ENCODE data around the gene CD302.

The CD302 gene

GRCh38 chr2:159773886-159774285 is 24.1 kb downstream of the CD302 start:
- no peak overlapping the region for H3K9ac ChIP-seq (ENCODE audit: low read length)
- no peaks in the 10 kb centered on the region for H3K9me3 ChIP-seq (ENCODE audit: low read length)
- H3K4me3 ChIP-seq (ENCODE audit: low read depth in 1 of 2, low read length in 2 of 2), result no peak overlapping the region
- H3K36me3 ChIP-seq (ENCODE audit: insufficient read depth, low read length), result peaks cover 6% of the 10 kb centered on the region
- no peaks in the 10 kb centered on the region for H3K4me1 ChIP-seq (ENCODE audit: insufficient read depth, low read length)
- H3K27ac ChIP-seq (ENCODE audit: low read depth, low read length), result no peak overlapping the region
- H3K27me3 ChIP-seq (ENCODE audit: control insufficient read depth in 1 of 2, insufficient read depth in 2 of 2, low read length in 2 of 2), result no peaks in the 10 kb centered on the region

GRCh38 chr2:159773426-159773825 is 24.6 kb downstream of the CD302 start:
- Histone ChIP-seq H3K4me1 (ENCODE audit: insufficient read depth, low read length) (no peaks in the 10 kb centered on the region), H3K27ac (ENCODE audit: low read depth, low read length) (no peak overlapping the region), H3K4me3 (ENCODE audit: low read depth in 1 of 2, low read length in 2 of 2) (no peak overlapping the region), H3K9ac (ENCODE audit: low read length) (no peak overlapping the region), H3K9me3 (ENCODE audit: low read length) (no peaks in the 10 kb centered on the region), H3K27me3 (ENCODE audit: control insufficient read depth in 1 of 2, insufficient read depth in 2 of 2, low read length in 2 of 2) (no peaks in the 10 kb centered on the region), H3K36me3 (ENCODE audit: insufficient read depth, low read length) (peaks cover 7% of the 10 kb centered on the region)

GRCh38 chr2:159769147-159769546 is 28.9 kb downstream of the CD302 start:
- Histone ChIP-seq H3K36me3 (ENCODE audit: insufficient read depth, low read length) (peaks cover 14% of the 10 kb centered on the region), H3K9me3 (ENCODE audit: low read length) (no peaks in the 10 kb centered on the region), H3K27ac (ENCODE audit: low read depth, low read length) (no peak overlapping the region), H3K4me1 (ENCODE audit: insufficient read depth, low read length) (no peaks in the 10 kb centered on the region), H3K9ac (ENCODE audit: low read length) (no peak overlapping the region), H3K27me3 (ENCODE audit: control insufficient read depth in 1 of 2, insufficient read depth in 2 of 2, low read length in 2 of 2) (no peaks in the 10 kb centered on the region), H3K4me3 (ENCODE audit: low read depth in 1 of 2, low read length in 2 of 2) (no peak overlapping the region)

- no peak overlapping the region for H3K27ac ChIP-seq (ENCODE audit: low read depth, low read length)
- peaks cover 11% of the 10 kb centered on the region for H3K4me1 ChIP-seq (ENCODE audit: insufficient read depth, low read length)
- no peaks in the 10 kb centered on the region for H3K27me3 ChIP-seq (ENCODE audit: control insufficient read depth in 1 of 2, insufficient read depth in 2 of 2, low read length in 2 of 2)
- H3K9me3 ChIP-seq (ENCODE audit: low read length), result no peaks in the 10 kb centered on the region
- H3K9ac ChIP-seq (ENCODE audit: low read length), result no peak overlapping the region
- H3K4me3 ChIP-seq (ENCODE audit: low read depth in 1 of 2, low read length in 2 of 2), result no peak overlapping the region
- peaks cover 40% of the 10 kb centered on the region for H3K36me3 ChIP-seq (ENCODE audit: insufficient read depth, low read length)
Measured at GRCh38 chr2:159762075-159762474, 35.9 kb downstream of the CD302 start.

- H3K27ac ChIP-seq (ENCODE audit: low read depth, low read length), result no peak overlapping the region
- H3K36me3 ChIP-seq (ENCODE audit: insufficient read depth, low read length), result peaks cover 51% of the 10 kb centered on the region
- no peaks in the 10 kb centered on the region for H3K9me3 ChIP-seq (ENCODE audit: low read length)
- H3K4me3 ChIP-seq (ENCODE audit: low read depth in 1 of 2, low read length in 2 of 2), result no peak overlapping the region
- no peak overlapping the region for H3K9ac ChIP-seq (ENCODE audit: low read length)
- H3K4me1 ChIP-seq (ENCODE audit: insufficient read depth, low read length), result peaks cover 11% of the 10 kb centered on the region
- no peaks in the 10 kb centered on the region for H3K27me3 ChIP-seq (ENCODE audit: control insufficient read depth in 1 of 2, insufficient read depth in 2 of 2, low read length in 2 of 2)
Measured at GRCh38 chr2:159760326-159760725, 37.7 kb downstream of the CD302 start.

- Histone ChIP-seq H3K27ac (ENCODE audit: low read depth, low read length) (no peak overlapping the region), H3K4me1 (ENCODE audit: insufficient read depth, low read length) (peaks cover 11% of the 10 kb centered on the region), H3K4me3 (ENCODE audit: low read depth in 1 of 2, low read length in 2 of 2) (no peak overlapping the region), H3K27me3 (ENCODE audit: control insufficient read depth in 1 of 2, insufficient read depth in 2 of 2, low read length in 2 of 2) (no peaks in the 10 kb centered on the region), H3K9ac (ENCODE audit: low read length) (no peak overlapping the region), H3K9me3 (ENCODE audit: low read length) (no peaks in the 10 kb centered on the region), H3K36me3 (ENCODE audit: insufficient read depth, low read length) (peaks cover 58% of the 10 kb centered on the region)
Measured at GRCh38 chr2:159759577-159759976, 38.4 kb downstream of the CD302 start.

- Histone ChIP-seq H3K27me3 (ENCODE audit: control insufficient read depth in 1 of 2, insufficient read depth in 2 of 2, low read length in 2 of 2) (no peaks in the 10 kb centered on the region), H3K36me3 (ENCODE audit: insufficient read depth, low read length) (peaks cover 59% of the 10 kb centered on the region), H3K27ac (ENCODE audit: low read depth, low read length) (no peak overlapping the region), H3K9me3 (ENCODE audit: low read length) (no peaks in the 10 kb centered on the region), H3K4me1 (ENCODE audit: insufficient read depth, low read length) (peaks cover 11% of the 10 kb centered on the region), H3K9ac (ENCODE audit: low read length) (no peak overlapping the region), H3K4me3 (ENCODE audit: low read depth in 1 of 2, low read length in 2 of 2) (no peak overlapping the region)
Measured at GRCh38 chr2:159758686-159759085, 39.3 kb downstream of the CD302 start.

GRCh38 chr2:159758239-159758638 is 39.8 kb downstream of the CD302 start:
- H3K36me3 ChIP-seq (ENCODE audit: insufficient read depth, low read length), result peaks cover 59% of the 10 kb centered on the region
- peaks cover 11% of the 10 kb centered on the region for H3K4me1 ChIP-seq (ENCODE audit: insufficient read depth, low read length)
- H3K4me3 ChIP-seq (ENCODE audit: low read depth in 1 of 2, low read length in 2 of 2), result no peak overlapping the region
- no peak overlapping the region for H3K27ac ChIP-seq (ENCODE audit: low read depth, low read length)
- H3K9ac ChIP-seq (ENCODE audit: low read length), result no peak overlapping the region
- H3K27me3 ChIP-seq (ENCODE audit: control insufficient read depth in 1 of 2, insufficient read depth in 2 of 2, low read length in 2 of 2), result no peaks in the 10 kb centered on the region
- H3K9me3 ChIP-seq (ENCODE audit: low read length), result no peaks in the 10 kb centered on the region

GRCh38 chr2:159755788-159756187 is 42.2 kb downstream of the CD302 start:
- Histone ChIP-seq H3K27ac (ENCODE audit: low read depth, low read length) (no peak overlapping the region), H3K9me3 (ENCODE audit: low read length) (no peaks in the 10 kb centered on the region), H3K27me3 (ENCODE audit: control insufficient read depth in 1 of 2, insufficient read depth in 2 of 2, low read length in 2 of 2) (no peaks in the 10 kb centered on the region), H3K4me1 (ENCODE audit: insufficient read depth, low read length) (peaks cover 13% of the 10 kb centered on the region), H3K4me3 (ENCODE audit: low read depth in 1 of 2, low read length in 2 of 2) (no peak overlapping the region), H3K9ac (ENCODE audit: low read length) (no peak overlapping the region), H3K36me3 (ENCODE audit: insufficient read depth, low read length) (peaks cover 61% of the 10 kb centered on the region)

GRCh38 chr2:159755014-159755413 is 43.0 kb downstream of the CD302 start:
- no peak overlapping the region for H3K9ac ChIP-seq (ENCODE audit: low read length)
- H3K27ac ChIP-seq (ENCODE audit: low read depth, low read length), result no peak overlapping the region
- peaks cover 55% of the 10 kb centered on the region for H3K36me3 ChIP-seq (ENCODE audit: insufficient read depth, low read length)
- no peak overlapping the region for H3K4me3 ChIP-seq (ENCODE audit: low read depth in 1 of 2, low read length in 2 of 2)
- peaks cover 13% of the 10 kb centered on the region for H3K4me1 ChIP-seq (ENCODE audit: insufficient read depth, low read length)
- no peaks in the 10 kb centered on the region for H3K27me3 ChIP-seq (ENCODE audit: control insufficient read depth in 1 of 2, insufficient read depth in 2 of 2, low read length in 2 of 2)
- H3K9me3 ChIP-seq (ENCODE audit: low read length), result no peaks in the 10 kb centered on the region

GRCh38 chr2:159753797-159754196 is 44.2 kb downstream of the CD302 start:
- H3K27ac ChIP-seq (ENCODE audit: low read depth, low read length), result no peak overlapping the region
- no peak overlapping the region for H3K4me3 ChIP-seq (ENCODE audit: low read depth in 1 of 2, low read length in 2 of 2)

GRCh38 chr2:159750873-159751272 is 47.1 kb downstream of the CD302 start:
- Histone ChIP-seq H3K27ac (ENCODE audit: low read depth, low read length) (no peak overlapping the region), H3K4me3 (ENCODE audit: low read depth in 1 of 2, low read length in 2 of 2) (no peak overlapping the region), H3K36me3 (ENCODE audit: insufficient read depth, low read length) (peaks cover 62% of the 10 kb centered on the region), H3K9ac (ENCODE audit: low read length) (no peak overlapping the region), H3K4me1 (ENCODE audit: insufficient read depth, low read length) (peaks cover 3% of the 10 kb centered on the region), H3K27me3 (ENCODE audit: control insufficient read depth in 1 of 2, insufficient read depth in 2 of 2, low read length in 2 of 2) (no peaks in the 10 kb centered on the region), H3K9me3 (ENCODE audit: low read length) (no peaks in the 10 kb centered on the region)

More at GRCh38 chr2:159753797-159754196, 44.2 kb downstream of the CD302 start:
- Histone ChIP-seq H3K36me3 (ENCODE audit: insufficient read depth, low read length) (peaks cover 50% of the 10 kb centered on the region), H3K9ac (ENCODE audit: low read length) (no peak overlapping the region), H3K4me1 (ENCODE audit: insufficient read depth, low read length) (peaks cover 13% of the 10 kb centered on the region), H3K27me3 (ENCODE audit: control insufficient read depth in 1 of 2, insufficient read depth in 2 of 2, low read length in 2 of 2) (no peaks in the 10 kb centered on the region), H3K9me3 (ENCODE audit: low read length) (no peaks in the 10 kb centered on the region)
